ENCODE data around the gene NALF2. TPM values are rescaled to one million over a fixed set of nuclear protein-coding genes. Genes with fewer than 3 reads are reported as not detected.
A peak's percentile ranks its signal among the peaks of the same experiment; 100 is the strongest.

The NALF2 gene
- total and polyA plus RNA-seq, 4 experiments from 2014 or later: 0.07 TPM; not detected in 3

DNA sequence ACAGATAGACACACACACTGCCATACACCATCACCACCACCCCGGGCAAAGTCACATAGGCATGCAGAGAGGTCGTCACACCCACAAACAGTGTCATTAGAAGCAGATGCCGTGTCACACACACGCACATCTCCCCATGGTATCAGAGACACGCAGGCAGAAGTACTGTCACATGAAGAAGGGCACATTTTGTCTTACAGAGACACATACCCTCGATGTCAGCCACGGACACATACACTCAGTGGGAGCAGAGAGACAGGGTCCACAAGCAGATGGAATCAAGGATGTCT lies 3.3 kb downstream of the NALF2 start:
- H3K9me3 ChIP-seq (ENCODE audit: control insufficient read depth in 1 of 2, low read length in 2 of 2): no peaks in the 10 kb centered on the region
- no peaks in the 10 kb centered on the region for H3K36me3 Mint-ChIP-seq
- no peak overlapping the region for H3K27ac ChIP-seq (ENCODE audit: low read depth, low read length)
- ChIA-PET POLR2A (ENCODE audit: partially characterized antibody) (no interaction called here), CTCF (ENCODE audit: partially characterized antibody) (no interaction called here)
- peaks cover 7 to 9% of the 10 kb centered on the region in 2 donors for H3K27me3 Mint-ChIP-seq
- H3K27ac Mint-ChIP-seq: no peak overlapping the region
- no peaks in the 10 kb centered on the region for H3K4me1 ChIP-seq (ENCODE audit: insufficient read depth, low read length)
- H3K9me3 Mint-ChIP-seq: no peaks in the 10 kb centered on the region
- H3K4me3 Mint-ChIP-seq: peak overlapping the region in 2 of 8 donors; percentile 9 to 34
- H3K4me1 Mint-ChIP-seq: peaks cover 0 to 9% (median 1%) of the 10 kb centered on the region in 4 donors
- H3K27me3 ChIP-seq (ENCODE audit: insufficient read depth, low read length): no peaks in the 10 kb centered on the region
- no peak overlapping the region for H3K4me3 ChIP-seq (ENCODE audit: low read length in 2 of 2)
- intact Hi-C loops (cut with micrococcal nuclease): no loop called here
- DNase-seq: no peak
- no peaks in the 10 kb centered on the region for H3K36me3 ChIP-seq (ENCODE audit: insufficient read depth, low read length)

DNA sequence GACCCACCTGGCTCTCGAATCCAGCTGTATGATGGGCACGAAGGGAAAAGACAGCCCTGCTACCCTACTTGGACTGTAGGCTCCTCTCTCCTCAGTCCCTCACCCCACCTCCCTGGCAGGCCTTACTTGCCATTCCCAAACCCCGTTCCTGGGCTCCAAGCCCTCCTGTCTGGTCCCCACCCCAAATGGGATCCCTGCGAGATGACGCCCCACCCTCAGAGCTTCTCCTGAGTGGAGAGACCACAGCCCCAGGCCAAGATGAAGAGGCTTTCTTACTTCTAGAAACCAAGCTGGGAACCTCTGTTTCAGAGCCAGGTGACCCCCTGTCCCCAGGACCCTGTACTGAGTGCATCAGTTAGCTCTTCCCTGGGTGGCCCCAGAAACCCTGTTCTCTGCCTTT lies 4.5 kb downstream of the NALF2 start:
- H3K9me3 Mint-ChIP-seq: no peaks in the 10 kb centered on the region
- no peaks in the 10 kb centered on the region for H3K9me3 ChIP-seq (ENCODE audit: control insufficient read depth in 1 of 2, low read length in 2 of 2)
- no peaks in the 10 kb centered on the region for H3K36me3 ChIP-seq (ENCODE audit: insufficient read depth, low read length)
- CTCF ChIA-PET (ENCODE audit: partially characterized antibody): no interaction called here
- H3K4me1 Mint-ChIP-seq: peaks cover 0 to 5% (median 1%) of the 10 kb centered on the region in 4 donors
- peaks cover 7 to 9% of the 10 kb centered on the region in 2 donors for H3K27me3 Mint-ChIP-seq
- no peak overlapping the region for H3K4me3 Mint-ChIP-seq
- H3K27ac Mint-ChIP-seq: no peak overlapping the region
- H3K4me1 ChIP-seq (ENCODE audit: insufficient read depth, low read length): no peaks in the 10 kb centered on the region
- H3K27ac ChIP-seq (ENCODE audit: low read depth, low read length): no peak overlapping the region
- intact Hi-C loops (cut with micrococcal nuclease): no loop called here
- no peak for DNase-seq
- no peaks in the 10 kb centered on the region for H3K36me3 Mint-ChIP-seq
- no peaks in the 10 kb centered on the region for H3K27me3 ChIP-seq (ENCODE audit: insufficient read depth, low read length)
- POLR2A ChIA-PET (ENCODE audit: partially characterized antibody): no interaction called here
- H3K4me3 ChIP-seq (ENCODE audit: low read length in 2 of 2): no peak overlapping the region

DNA sequence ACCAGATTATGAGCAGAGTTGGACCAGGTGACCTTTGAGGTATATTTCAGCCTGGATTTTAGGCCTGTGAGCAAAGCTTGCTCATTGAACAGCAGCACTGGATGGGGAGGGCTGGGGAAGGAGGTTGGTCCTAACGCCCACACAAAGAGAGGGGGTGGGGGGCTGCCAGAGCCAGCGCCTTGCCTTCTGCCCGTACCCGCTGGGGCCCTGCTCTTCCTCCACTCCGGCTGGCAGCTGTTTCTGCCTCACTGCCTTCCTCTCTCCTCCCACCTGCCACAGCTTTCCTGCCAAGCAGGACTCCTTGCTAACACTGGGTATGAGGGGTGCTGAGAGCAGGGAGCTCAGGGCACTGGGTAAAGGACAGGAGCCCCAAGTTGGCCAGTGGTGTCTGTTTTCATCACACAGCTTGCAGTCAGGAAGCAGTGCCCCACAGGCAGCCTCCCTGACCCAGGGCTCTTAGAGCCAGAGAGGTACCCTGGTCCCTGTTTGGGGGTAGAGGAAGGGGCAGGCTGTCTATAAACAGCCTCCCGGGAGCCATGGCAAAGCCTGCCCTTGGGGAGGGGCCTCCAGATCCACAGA lies 6.1 kb downstream of the NALF2 start:
- Mint-ChIP-seq H3K4me3 (no peak overlapping the region), H3K27ac (no peak overlapping the region), H3K9me3 (no peaks in the 10 kb centered on the region), H3K36me3 (no peaks in the 10 kb centered on the region), H3K4me1 (peaks cover 0 to 5% (median 1%) of the 10 kb centered on the region in 4 donors), H3K27me3 (peaks cover 7 to 9% of the 10 kb centered on the region in 2 donors)
- H3K4me3 ChIP-seq (ENCODE audit: low read length in 2 of 2): no peak overlapping the region
- CTCF ChIA-PET (ENCODE audit: partially characterized antibody): no interaction called here
- no peaks in the 10 kb centered on the region for H3K36me3 ChIP-seq (ENCODE audit: insufficient read depth, low read length)
- H3K27me3 ChIP-seq (ENCODE audit: insufficient read depth, low read length): no peaks in the 10 kb centered on the region
- no peaks in the 10 kb centered on the region for H3K4me1 ChIP-seq (ENCODE audit: insufficient read depth, low read length)
- DNase-seq: no peak
- intact Hi-C loops (cut with micrococcal nuclease): no loop called here
- no peaks in the 10 kb centered on the region for H3K9me3 ChIP-seq (ENCODE audit: control insufficient read depth in 1 of 2, low read length in 2 of 2)
- POLR2A ChIA-PET (ENCODE audit: partially characterized antibody): no interaction called here
- H3K27ac ChIP-seq (ENCODE audit: low read depth, low read length): no peak overlapping the region

DNA sequence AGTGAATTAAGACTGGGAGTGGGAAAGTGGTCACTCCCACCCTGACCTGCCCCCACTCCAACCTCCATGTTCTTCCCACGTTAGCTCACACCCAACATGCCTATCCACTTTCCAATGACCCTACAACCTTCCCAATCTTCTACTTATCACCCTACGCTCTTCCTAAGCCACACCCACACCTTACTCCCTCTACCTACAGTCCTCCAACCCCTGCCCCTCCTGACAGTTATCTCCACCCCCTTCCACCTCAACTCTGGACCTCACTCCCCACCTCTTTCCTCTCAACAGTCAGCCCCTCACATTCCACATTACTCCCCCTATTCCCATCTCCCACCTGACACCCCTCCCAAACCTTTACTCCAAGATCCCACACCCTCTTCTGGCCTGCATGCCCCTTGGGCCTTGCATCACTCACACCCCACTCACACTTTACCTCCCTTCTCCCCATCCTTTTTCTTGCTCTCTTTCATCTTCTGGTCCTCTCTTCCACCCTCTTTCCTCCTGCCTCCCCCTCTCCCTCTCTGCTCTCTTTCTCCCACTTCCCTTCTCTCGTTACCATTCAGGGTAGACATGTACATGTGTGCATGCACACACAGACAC lies 6.9 kb downstream of the NALF2 start:
- no peak overlapping the region for H3K4me3 Mint-ChIP-seq
- POLR2A ChIA-PET (ENCODE audit: partially characterized antibody): no interaction called here
- Histone ChIP-seq H3K27me3 (ENCODE audit: insufficient read depth, low read length) (no peaks in the 10 kb centered on the region), H3K9me3 (ENCODE audit: control insufficient read depth in 1 of 2, low read length in 2 of 2) (no peaks in the 10 kb centered on the region), H3K4me1 (ENCODE audit: insufficient read depth, low read length) (no peaks in the 10 kb centered on the region), H3K27ac (ENCODE audit: low read depth, low read length) (no peak overlapping the region), H3K36me3 (ENCODE audit: insufficient read depth, low read length) (no peaks in the 10 kb centered on the region), H3K4me3 (ENCODE audit: low read length in 2 of 2) (no peak overlapping the region)
- DNase-seq: no peak
- H3K9me3 Mint-ChIP-seq: no peaks in the 10 kb centered on the region
- CTCF ChIA-PET (ENCODE audit: partially characterized antibody): no interaction called here
- H3K27me3 Mint-ChIP-seq: peaks cover 5 to 7% of the 10 kb centered on the region in 2 donors
- H3K27ac Mint-ChIP-seq: no peak overlapping the region
- intact Hi-C loops (cut with micrococcal nuclease): no loop called here
- no peaks in the 10 kb centered on the region for H3K36me3 Mint-ChIP-seq
- peaks cover 0 to 5% (median 0%) of the 10 kb centered on the region in 4 donors for H3K4me1 Mint-ChIP-seq

DNA sequence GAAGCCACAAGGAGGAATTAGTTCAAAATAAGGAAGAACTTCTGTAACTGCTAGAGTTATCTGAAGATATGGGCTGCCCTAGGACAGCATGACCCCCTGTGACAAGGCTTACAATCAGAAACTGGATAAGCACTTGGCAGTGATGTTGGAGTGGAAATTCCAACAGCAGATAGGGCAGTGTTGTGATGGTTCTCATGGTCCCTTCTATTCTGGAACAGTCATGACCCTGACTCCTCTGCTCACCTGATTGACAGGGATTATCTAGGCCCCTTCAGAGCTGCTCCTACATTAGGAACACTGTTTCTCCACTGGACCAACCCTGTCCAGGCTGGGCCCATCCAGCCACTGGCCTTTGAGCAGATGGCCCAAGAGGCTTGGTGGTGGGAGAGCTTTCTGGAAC lies 17.9 kb downstream of the NALF2 start:
- no peak for DNase-seq
- intact Hi-C loops (cut with micrococcal nuclease): no loop called here
- H3K4me3 ChIP-seq (ENCODE audit: low read length in 2 of 2): no peak overlapping the region
- ChIA-PET CTCF (ENCODE audit: partially characterized antibody) (no interaction called here), POLR2A (ENCODE audit: partially characterized antibody) (no interaction called here)
- H3K27ac ChIP-seq (ENCODE audit: low read depth, low read length): no peak overlapping the region
- H3K36me3 ChIP-seq (ENCODE audit: insufficient read depth, low read length): no peaks in the 10 kb centered on the region
- Mint-ChIP-seq H3K4me3 (no peak overlapping the region), H3K36me3 (no peaks in the 10 kb centered on the region), H3K4me1 (no peaks in the 10 kb centered on the region), H3K27me3 (peaks cover 0 to 5% of the 10 kb centered on the region in 2 donors), H3K27ac (no peak overlapping the region), H3K9me3 (no peaks in the 10 kb centered on the region)
- H3K27me3 ChIP-seq (ENCODE audit: insufficient read depth, low read length): no peaks in the 10 kb centered on the region
- no peaks in the 10 kb centered on the region for H3K9me3 ChIP-seq (ENCODE audit: control insufficient read depth in 1 of 2, low read length in 2 of 2)
- H3K4me1 ChIP-seq (ENCODE audit: insufficient read depth, low read length): no peaks in the 10 kb centered on the region

GRCh38 chrX:69523314-69523713 lies 19.2 kb downstream of the NALF2 start:
- H3K4me1 ChIP-seq (ENCODE audit: insufficient read depth, low read length): no peaks in the 10 kb centered on the region
- ChIA-PET CTCF (ENCODE audit: partially characterized antibody) (no interaction called here), POLR2A (ENCODE audit: partially characterized antibody) (no interaction called here)
- Mint-ChIP-seq H3K27me3 (peaks cover 0 to 5% of the 10 kb centered on the region in 2 donors), H3K27ac (no peak overlapping the region), H3K36me3 (no peaks in the 10 kb centered on the region), H3K9me3 (no peaks in the 10 kb centered on the region), H3K4me1 (no peaks in the 10 kb centered on the region), H3K4me3 (no peak overlapping the region)
- no peaks in the 10 kb centered on the region for H3K9me3 ChIP-seq (ENCODE audit: control insufficient read depth in 1 of 2, low read length in 2 of 2)
- intact Hi-C loops (cut with micrococcal nuclease): no loop called here
- no peak overlapping the region for H3K4me3 ChIP-seq (ENCODE audit: low read length in 2 of 2)
- no peak overlapping the region for H3K27ac ChIP-seq (ENCODE audit: low read depth, low read length)
- no peaks in the 10 kb centered on the region for H3K27me3 ChIP-seq (ENCODE audit: insufficient read depth, low read length)
- no peaks in the 10 kb centered on the region for H3K36me3 ChIP-seq (ENCODE audit: insufficient read depth, low read length)
- no peak for DNase-seq

GRCh38 chrX:69524781-69525363 lies 20.7 kb downstream of the NALF2 start:
- no peaks in the 10 kb centered on the region for H3K27me3 ChIP-seq (ENCODE audit: insufficient read depth, low read length)
- no peaks in the 10 kb centered on the region for H3K9me3 ChIP-seq (ENCODE audit: control insufficient read depth in 1 of 2, low read length in 2 of 2)
- DNase-seq: no peak
- ChIA-PET POLR2A (ENCODE audit: partially characterized antibody) (no interaction called here), CTCF (ENCODE audit: partially characterized antibody) (no interaction called here)
- no peaks in the 10 kb centered on the region for H3K4me1 ChIP-seq (ENCODE audit: insufficient read depth, low read length)
- no peak overlapping the region for H3K27ac ChIP-seq (ENCODE audit: low read depth, low read length)
- H3K27me3 Mint-ChIP-seq: peaks cover 0 to 5% of the 10 kb centered on the region in 2 donors
- no peak overlapping the region for H3K4me3 ChIP-seq (ENCODE audit: low read length in 2 of 2)
- H3K27ac Mint-ChIP-seq: no peak overlapping the region
- no peak overlapping the region for H3K4me3 Mint-ChIP-seq
- H3K36me3 Mint-ChIP-seq: no peaks in the 10 kb centered on the region
- H3K9me3 Mint-ChIP-seq: no peaks in the 10 kb centered on the region
- intact Hi-C loops (cut with micrococcal nuclease): no loop called here
- no peaks in the 10 kb centered on the region for H3K36me3 ChIP-seq (ENCODE audit: insufficient read depth, low read length)
- no peaks in the 10 kb centered on the region for H3K4me1 Mint-ChIP-seq
